Measurements from ENCODE around the gene SGSM2.

GRCh38 chr17:2302778-2303203 is 34.5 kb upstream of the SGSM2 start:
- TF ChIP-seq, protein P1, sequence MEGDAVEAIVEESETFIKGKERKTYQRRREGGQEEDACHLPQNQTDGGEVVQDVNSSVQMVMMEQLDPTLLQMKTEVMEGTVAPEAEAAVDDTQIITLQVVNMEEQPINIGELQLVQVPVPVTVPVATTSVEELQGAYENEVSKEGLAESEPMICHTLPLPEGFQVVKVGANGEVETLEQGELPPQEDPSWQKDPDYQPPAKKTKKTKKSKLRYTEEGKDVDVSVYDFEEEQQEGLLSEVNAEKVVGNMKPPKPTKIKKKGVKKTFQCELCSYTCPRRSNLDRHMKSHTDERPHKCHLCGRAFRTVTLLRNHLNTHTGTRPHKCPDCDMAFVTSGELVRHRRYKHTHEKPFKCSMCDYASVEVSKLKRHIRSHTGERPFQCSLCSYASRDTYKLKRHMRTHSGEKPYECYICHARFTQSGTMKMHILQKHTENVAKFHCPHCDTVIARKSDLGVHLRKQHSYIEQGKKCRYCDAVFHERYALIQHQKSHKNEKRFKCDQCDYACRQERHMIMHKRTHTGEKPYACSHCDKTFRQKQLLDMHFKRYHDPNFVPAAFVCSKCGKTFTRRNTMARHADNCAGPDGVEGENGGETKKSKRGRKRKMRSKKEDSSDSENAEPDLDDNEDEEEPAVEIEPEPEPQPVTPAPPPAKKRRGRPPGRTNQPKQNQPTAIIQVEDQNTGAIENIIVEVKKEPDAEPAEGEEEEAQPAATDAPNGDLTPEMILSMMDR (IDR thresholded peaks at IDR 0.05): no peak
- TF ChIP-seq POLR2AphosphoS5 (IDR thresholded peaks at IDR 0.05; ENCODE audit: insufficient read depth in 1 of 2, low read depth in 1 of 2): no peak
